Subcutaneous abdominal adipose tissue (tissue), 5 donors: ENCODE data around the gene KIAA1328.
"Not testable (repeated sequence)": the region's sequence is repeated elsewhere in the genome, so short reads cannot be mapped to it uniquely, and the experiment has no call there.

Experiments used
- H3K27ac ChIP-seq: one replicate; pipeline ENCODE4 v1.7.0; 2013; ENCODE audit warnings: low read depth, mild to moderate bottlenecking, inconsistent platforms, low read length, moderate library complexity
- H3K27me3 ChIP-seq, 5 donors: one replicate each; pipeline ENCODE4 v1.7.0; 2013; ENCODE audit warnings: low read length in 5 of 5, inconsistent platforms in 1 of 5; ENCODE audit not compliant: control insufficient read depth in 5 of 5, insufficient read depth in 4 of 5
- H3K36me3 ChIP-seq, 5 donors: one replicate each; pipeline ENCODE4 v1.7.0; 2013; ENCODE audit warnings: low read length in 5 of 5; ENCODE audit not compliant: control insufficient read depth in 5 of 5, insufficient read depth in 5 of 5
- H3K4me1 ChIP-seq, 5 donors: one replicate each; pipeline ENCODE4 v1.7.0; 2013; ENCODE audit warnings: low read length in 5 of 5, mild to moderate bottlenecking in 3 of 5, moderate library complexity in 1 of 5; ENCODE audit not compliant: control insufficient read depth in 5 of 5, insufficient read depth in 5 of 5
- H3K4me3 ChIP-seq, 5 donors: one replicate each; pipeline ENCODE4 v1.7.0; 2013; ENCODE audit warnings: low read length in 5 of 5, low read depth in 1 of 5
- H3K9ac ChIP-seq, 5 donors: one replicate each; pipeline ENCODE4 v1.7.0; 2013; ENCODE audit warnings: low read length in 5 of 5, mild to moderate bottlenecking in 4 of 5, moderate library complexity in 3 of 5
- H3K9me3 ChIP-seq, 5 donors: one replicate each; pipeline ENCODE4 v1.7.0; 2013; ENCODE audit warnings: low read length in 5 of 5; ENCODE audit not compliant: control insufficient read depth in 5 of 5
- donor health status: healthy.
- donor health status: healthy.
- donor health status: healthy.
- donor health status: healthy.
- donor health status: healthy.

Gene KIAA1328

GRCh38 chr18:36871801-36872200 is 42.9 kb downstream of the KIAA1328 start:
- H3K27me3 ChIP-seq, result no peaks in the 10 kb centered on the region
- H3K9me3 ChIP-seq, result no peaks in the 10 kb centered on the region
- no peak overlapping the region for H3K27ac ChIP-seq
- H3K9ac ChIP-seq, result no peak overlapping the region
- no peaks in the 10 kb centered on the region for H3K4me1 ChIP-seq
- H3K36me3 ChIP-seq, result peaks cover 0 to 5% (median 4%) of the 10 kb centered on the region in 5 donors
- no peak overlapping the region for H3K4me3 ChIP-seq

- Histone ChIP-seq H3K36me3 (peaks cover 0 to 5% (median 4%) of the 10 kb centered on the region in 5 donors), H3K9me3 (no peaks in the 10 kb centered on the region), H3K4me1 (no peaks in the 10 kb centered on the region), H3K4me3 (no peak overlapping the region), H3K27ac (no peak overlapping the region), H3K27me3 (no peaks in the 10 kb centered on the region), H3K9ac (no peak overlapping the region)
These were observed 43.4 kb downstream of the KIAA1328 start for GRCh38 chr18:36872329-36872728.

GRCh38 chr18:36873826-36874225 is 44.9 kb downstream of the KIAA1328 start:
- not testable (repeated sequence) for H3K36me3 ChIP-seq, H3K27ac ChIP-seq

GRCh38 chr18:36879796-36880195 is 50.9 kb downstream of the KIAA1328 start:
- H3K4me3 ChIP-seq, H3K9ac ChIP-seq, H3K36me3 ChIP-seq, H3K4me1 ChIP-seq, H3K9me3 ChIP-seq, H3K27ac ChIP-seq, H3K27me3 ChIP-seq: not testable (repeated sequence)

More at GRCh38 chr18:36873826-36874225, 44.9 kb downstream of the KIAA1328 start:
- H3K9ac ChIP-seq, H3K4me1 ChIP-seq, H3K4me3 ChIP-seq, H3K9me3 ChIP-seq, H3K27me3 ChIP-seq: not testable (repeated sequence)

- Histone ChIP-seq H3K9me3 (no peaks in the 10 kb centered on the region), H3K36me3 (peaks cover 0 to 5% (median 3%) of the 10 kb centered on the region in 5 donors), H3K9ac (no peak overlapping the region), H3K4me1 (no peaks in the 10 kb centered on the region), H3K27ac (no peak overlapping the region), H3K27me3 (no peaks in the 10 kb centered on the region), H3K4me3 (no peak overlapping the region)
These were observed 57.1 kb downstream of the KIAA1328 start for GRCh38 chr18:36885981-36886380.

- no peak overlapping the region for H3K9ac ChIP-seq
- no peak overlapping the region for H3K4me3 ChIP-seq
- H3K9me3 ChIP-seq, result no peaks in the 10 kb centered on the region
- no peak overlapping the region for H3K27ac ChIP-seq
- no peaks in the 10 kb centered on the region for H3K4me1 ChIP-seq
- no peaks in the 10 kb centered on the region for H3K27me3 ChIP-seq
- peaks cover 0 to 10% (median 3%) of the 10 kb centered on the region in 5 donors for H3K36me3 ChIP-seq
These were observed 58.2 kb downstream of the KIAA1328 start for GRCh38 chr18:36887114-36887513.

- no peak overlapping the region for H3K9ac ChIP-seq
- no peaks in the 10 kb centered on the region for H3K4me1 ChIP-seq
- H3K9me3 ChIP-seq, result no peaks in the 10 kb centered on the region
- no peak overlapping the region for H3K4me3 ChIP-seq
- peaks cover 0 to 10% (median 3%) of the 10 kb centered on the region in 5 donors for H3K36me3 ChIP-seq
- no peaks in the 10 kb centered on the region for H3K27me3 ChIP-seq
- no peak overlapping the region for H3K27ac ChIP-seq
These were observed 58.9 kb downstream of the KIAA1328 start for GRCh38 chr18:36887864-36888263.

- H3K36me3 ChIP-seq, result peaks cover 0 to 10% (median 3%) of the 10 kb centered on the region in 5 donors
- H3K4me1 ChIP-seq, result no peaks in the 10 kb centered on the region
- H3K9me3 ChIP-seq, result no peaks in the 10 kb centered on the region
- no peaks in the 10 kb centered on the region for H3K27me3 ChIP-seq
- no peak overlapping the region for H3K27ac ChIP-seq
- H3K4me3 ChIP-seq, result no peak overlapping the region
- no peak overlapping the region for H3K9ac ChIP-seq
These were observed 59.9 kb downstream of the KIAA1328 start for GRCh38 chr18:36888778-36889177.

GRCh38 chr18:36889321-36889720 is 60.4 kb downstream of the KIAA1328 start:
- H3K9me3 ChIP-seq, result no peaks in the 10 kb centered on the region
- no peaks in the 10 kb centered on the region for H3K27me3 ChIP-seq
- peaks cover 0 to 10% (median 3%) of the 10 kb centered on the region in 5 donors for H3K36me3 ChIP-seq
- no peak overlapping the region for H3K27ac ChIP-seq
- no peak overlapping the region for H3K4me3 ChIP-seq
- H3K9ac ChIP-seq, result no peak overlapping the region
- H3K4me1 ChIP-seq, result no peaks in the 10 kb centered on the region

- H3K4me1 ChIP-seq, result no peaks in the 10 kb centered on the region
- H3K27ac ChIP-seq, result no peak overlapping the region
- H3K9ac ChIP-seq, result no peak overlapping the region
- H3K4me3 ChIP-seq, result no peak overlapping the region
- H3K36me3 ChIP-seq, result peaks cover 0 to 10% (median 3%) of the 10 kb centered on the region in 5 donors
- no peaks in the 10 kb centered on the region for H3K9me3 ChIP-seq
- H3K27me3 ChIP-seq, result no peaks in the 10 kb centered on the region
These were observed 60.8 kb downstream of the KIAA1328 start for GRCh38 chr18:36889742-36890141.

- peaks cover 0 to 10% (median 3%) of the 10 kb centered on the region in 5 donors for H3K36me3 ChIP-seq
- H3K4me1 ChIP-seq, result no peaks in the 10 kb centered on the region
- no peaks in the 10 kb centered on the region for H3K9me3 ChIP-seq
- no peak overlapping the region for H3K9ac ChIP-seq
- H3K27me3 ChIP-seq, result no peaks in the 10 kb centered on the region
- no peak overlapping the region for H3K4me3 ChIP-seq
- no peak overlapping the region for H3K27ac ChIP-seq
These were observed 61.7 kb downstream of the KIAA1328 start for GRCh38 chr18:36890598-36890997.
